ENCODE results near the gene SLC9A9. TPM values are rescaled to one million over a fixed set of nuclear protein-coding genes. Genes with fewer than 3 reads are reported as not detected.

SLC9A9 gene
- total and polyA plus RNA-seq, 2 donors (not counting 1 experiment from before 2014, with no cell fraction given): 14.3 to 74.0 TPM

GRCh38 chr3:143232981-143233380 is 615.3 kb downstream of the SLC9A9 start:
- Histone ChIP-seq H3K4me3 (replicated peaks in 1 of 4; ENCODE audit: control extremely low read depth in 1 of 4, insufficient read depth in 1 of 4, low read depth in 3 of 4, low read length in 4 of 4) (no peak overlapping the region), H3K9me3 (ENCODE audit: control insufficient read depth, insufficient read depth, low read depth, low read length) (no peaks in the 10 kb centered on the region), H3K36me3 (ENCODE audit: control insufficient read depth, insufficient read depth, low read length) (no peaks in the 10 kb centered on the region), H3K4me2 (ENCODE audit: extremely low read depth, insufficient read depth, low read length) (no peak overlapping the region), H4K20me1 (ENCODE audit: control insufficient read depth, extremely low read depth, insufficient read depth, low read length) (no peaks in the 10 kb centered on the region), H2AFZ (ENCODE audit: low read length) (no peak overlapping the region), H3K4me1 (ENCODE audit: control insufficient read depth, extremely low read depth, insufficient read depth, low read length) (no peaks in the 10 kb centered on the region), H3K9ac (ENCODE audit: insufficient read depth, low read length) (no peak overlapping the region), H3K27ac (ENCODE audit: insufficient read depth, low read length) (no peak overlapping the region), H3K27me3 (ENCODE audit: control insufficient read depth, insufficient read depth, low read length) (no peaks in the 10 kb centered on the region), H3K79me2 (ENCODE audit: control insufficient read depth, insufficient read depth, low read length) (no peaks in the 10 kb centered on the region)
- DNase-seq (ENCODE audit: low read depth in 2 of 2): no peak
- TF ChIP-seq, protein P1, sequence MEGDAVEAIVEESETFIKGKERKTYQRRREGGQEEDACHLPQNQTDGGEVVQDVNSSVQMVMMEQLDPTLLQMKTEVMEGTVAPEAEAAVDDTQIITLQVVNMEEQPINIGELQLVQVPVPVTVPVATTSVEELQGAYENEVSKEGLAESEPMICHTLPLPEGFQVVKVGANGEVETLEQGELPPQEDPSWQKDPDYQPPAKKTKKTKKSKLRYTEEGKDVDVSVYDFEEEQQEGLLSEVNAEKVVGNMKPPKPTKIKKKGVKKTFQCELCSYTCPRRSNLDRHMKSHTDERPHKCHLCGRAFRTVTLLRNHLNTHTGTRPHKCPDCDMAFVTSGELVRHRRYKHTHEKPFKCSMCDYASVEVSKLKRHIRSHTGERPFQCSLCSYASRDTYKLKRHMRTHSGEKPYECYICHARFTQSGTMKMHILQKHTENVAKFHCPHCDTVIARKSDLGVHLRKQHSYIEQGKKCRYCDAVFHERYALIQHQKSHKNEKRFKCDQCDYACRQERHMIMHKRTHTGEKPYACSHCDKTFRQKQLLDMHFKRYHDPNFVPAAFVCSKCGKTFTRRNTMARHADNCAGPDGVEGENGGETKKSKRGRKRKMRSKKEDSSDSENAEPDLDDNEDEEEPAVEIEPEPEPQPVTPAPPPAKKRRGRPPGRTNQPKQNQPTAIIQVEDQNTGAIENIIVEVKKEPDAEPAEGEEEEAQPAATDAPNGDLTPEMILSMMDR (conservative IDR thresholded peaks at IDR 0.05 in 1 of 2, IDR thresholded peaks at IDR 0.05 in 1 of 2; ENCODE audit: low read depth in 1 of 2, low read length in 2 of 2): no peak
- no peak for TF ChIP-seq EZH2 (IDR thresholded peaks at IDR 0.05; ENCODE audit: low read length, missing control alignments)

DNA sequence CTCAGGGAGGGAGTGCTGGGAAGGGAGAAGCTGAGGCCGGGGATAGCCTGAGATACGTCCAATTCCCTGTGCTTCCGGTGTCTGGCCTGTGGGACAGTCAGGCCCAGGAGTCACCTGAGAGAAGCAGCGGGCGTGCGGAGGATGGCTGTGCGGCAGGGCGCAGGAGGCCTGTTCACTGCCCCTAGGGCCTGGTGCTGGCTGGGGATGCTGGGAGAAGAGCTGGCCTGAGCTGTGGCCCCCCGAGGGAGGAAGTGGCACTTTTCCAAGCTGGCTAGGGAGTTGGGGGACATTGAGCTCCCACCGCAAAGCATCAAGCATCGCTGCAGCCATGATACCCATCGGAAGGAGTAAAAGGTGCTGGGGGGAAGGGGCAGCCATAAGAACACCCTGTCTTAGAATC is 619.9 kb downstream of the SLC9A9 start:
- H3K9me3 ChIP-seq (ENCODE audit: control insufficient read depth, insufficient read depth, low read depth, low read length): no peaks in the 10 kb centered on the region

GRCh38 chr3:143226678-143227291 is 621.5 kb downstream of the SLC9A9 start:
- Histone ChIP-seq H3K4me2 (ENCODE audit: extremely low read depth, insufficient read depth, low read length) (no peak overlapping the region), H3K4me3 (replicated peaks in 1 of 4; ENCODE audit: control extremely low read depth in 1 of 4, insufficient read depth in 1 of 4, low read depth in 3 of 4, low read length in 4 of 4) (no peak overlapping the region), H3K36me3 (ENCODE audit: control insufficient read depth, insufficient read depth, low read length) (no peaks in the 10 kb centered on the region), H3K9ac (ENCODE audit: insufficient read depth, low read length) (no peak overlapping the region), H3K9me3 (ENCODE audit: control insufficient read depth, insufficient read depth, low read depth, low read length) (no peaks in the 10 kb centered on the region), H3K79me2 (ENCODE audit: control insufficient read depth, insufficient read depth, low read length) (no peaks in the 10 kb centered on the region), H3K4me1 (ENCODE audit: control insufficient read depth, extremely low read depth, insufficient read depth, low read length) (no peaks in the 10 kb centered on the region), H2AFZ (ENCODE audit: low read length) (no peak overlapping the region), H4K20me1 (ENCODE audit: control insufficient read depth, extremely low read depth, insufficient read depth, low read length) (no peaks in the 10 kb centered on the region), H3K27me3 (ENCODE audit: control insufficient read depth, insufficient read depth, low read length) (no peaks in the 10 kb centered on the region), H3K27ac (ENCODE audit: insufficient read depth, low read length) (no peak overlapping the region)
- no peak for DNase-seq (ENCODE audit: low read depth in 2 of 2)
- no peak for TF ChIP-seq EZH2 (IDR thresholded peaks at IDR 0.05; ENCODE audit: low read length, missing control alignments)

More for the DNA sequence above, 619.9 kb downstream of the SLC9A9 start:
- Histone ChIP-seq H3K4me1 (ENCODE audit: control insufficient read depth, extremely low read depth, insufficient read depth, low read length) (no peaks in the 10 kb centered on the region), H3K27ac (ENCODE audit: insufficient read depth, low read length) (no peak overlapping the region), H3K36me3 (ENCODE audit: control insufficient read depth, insufficient read depth, low read length) (no peaks in the 10 kb centered on the region), H3K9ac (ENCODE audit: insufficient read depth, low read length) (no peak overlapping the region), H3K27me3 (ENCODE audit: control insufficient read depth, insufficient read depth, low read length) (no peaks in the 10 kb centered on the region), H2AFZ (ENCODE audit: low read length) (no peak overlapping the region), H3K4me3 (replicated peaks in 1 of 4; ENCODE audit: control extremely low read depth in 1 of 4, insufficient read depth in 1 of 4, low read depth in 3 of 4, low read length in 4 of 4) (no peak overlapping the region), H3K79me2 (ENCODE audit: control insufficient read depth, insufficient read depth, low read length) (no peaks in the 10 kb centered on the region), H4K20me1 (ENCODE audit: control insufficient read depth, extremely low read depth, insufficient read depth, low read length) (no peaks in the 10 kb centered on the region), H3K4me2 (ENCODE audit: extremely low read depth, insufficient read depth, low read length) (no peak overlapping the region)
- DNase-seq (ENCODE audit: low read depth in 2 of 2): no peak
- no peak for TF ChIP-seq EZH2 (IDR thresholded peaks at IDR 0.05; ENCODE audit: low read length, missing control alignments)
- TF ChIP-seq, protein P1 (conservative IDR thresholded peaks at IDR 0.05 in 1 of 2, IDR thresholded peaks at IDR 0.05 in 1 of 2; ENCODE audit: low read depth in 1 of 2, low read length in 2 of 2): no peak

All from fibroblast of lung (primary cell).